Measurements from ENCODE around the gene ZKSCAN4.

Gene ZKSCAN4

DNA sequence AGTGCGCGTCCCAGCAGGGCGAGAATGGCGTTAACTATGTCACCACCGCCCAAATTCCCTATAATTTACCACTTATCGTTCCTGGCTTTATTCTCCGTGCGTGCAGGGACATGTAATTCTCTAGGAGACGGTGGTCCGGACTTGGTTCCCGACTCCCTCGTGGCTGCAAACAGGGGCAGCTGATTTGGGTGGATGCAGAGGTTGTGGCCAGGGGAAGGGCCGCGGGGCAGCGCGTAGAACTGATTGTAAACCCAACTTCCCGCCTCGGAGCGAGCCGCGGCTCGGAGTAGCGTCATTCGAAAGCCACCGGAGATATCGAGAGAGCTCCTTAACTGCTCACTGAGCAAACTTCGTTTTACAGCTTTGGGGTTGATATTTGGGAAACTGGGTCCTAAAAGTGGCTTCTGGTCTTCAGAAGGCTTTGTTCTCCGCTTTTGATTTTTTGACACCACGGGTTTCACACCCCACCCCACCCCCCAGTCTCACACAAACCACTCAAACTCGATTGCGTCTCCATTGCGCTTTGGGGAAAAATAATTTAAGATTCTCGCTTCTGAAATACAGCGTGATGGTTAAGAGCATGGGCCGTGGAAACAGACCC is 44.5 kb downstream of the ZKSCAN4 start:
- DNase-seq, result no peak

DNA sequence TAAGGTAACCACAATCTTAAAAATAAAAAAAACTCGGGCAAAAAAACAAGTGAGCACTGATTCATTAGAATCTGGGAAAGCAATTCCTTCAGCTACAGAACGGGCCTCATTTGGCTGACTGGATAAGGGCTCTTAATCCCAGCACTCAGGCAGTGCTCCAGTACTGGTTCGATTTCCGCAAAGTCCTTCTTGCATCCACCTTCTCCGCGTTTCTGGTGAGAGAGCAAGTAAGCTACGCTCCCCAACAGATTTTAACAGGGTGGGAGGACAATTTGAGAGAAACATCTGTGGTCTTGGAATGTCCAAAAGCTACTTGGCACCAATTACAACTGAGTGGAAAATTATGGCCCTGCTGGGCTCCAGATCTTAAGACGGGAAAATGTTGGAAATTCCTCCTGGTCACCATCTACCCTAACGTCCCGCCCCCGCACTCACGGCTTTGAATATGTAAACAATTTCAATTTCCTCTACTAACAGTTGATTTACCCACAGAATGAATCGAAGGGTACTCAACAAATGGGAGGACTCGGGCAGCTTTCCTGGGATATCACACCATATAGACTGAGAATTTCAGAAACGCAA is 45.0 kb downstream of the ZKSCAN4 start:
- no peak for DNase-seq

DNA sequence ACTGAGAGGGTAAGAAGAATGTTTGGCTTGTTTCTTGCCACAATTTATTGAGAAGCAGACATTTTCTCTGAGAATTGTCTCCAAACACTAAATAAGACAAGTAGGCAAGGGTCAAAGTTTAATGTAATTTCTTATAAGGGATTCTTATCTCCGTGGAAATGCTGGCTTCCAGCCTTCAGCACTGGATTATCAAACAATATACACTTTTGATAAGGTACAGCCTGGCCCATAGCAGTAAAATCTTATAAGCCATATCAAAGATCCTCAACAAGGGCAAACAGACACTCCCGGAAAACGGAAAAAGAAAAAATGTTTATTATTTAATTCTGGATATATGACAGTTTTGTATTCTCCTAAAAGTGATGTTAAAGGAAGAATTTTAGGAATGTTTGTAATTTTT is 45.5 kb downstream of the ZKSCAN4 start:
- DNase-seq, result no peak

DNA sequence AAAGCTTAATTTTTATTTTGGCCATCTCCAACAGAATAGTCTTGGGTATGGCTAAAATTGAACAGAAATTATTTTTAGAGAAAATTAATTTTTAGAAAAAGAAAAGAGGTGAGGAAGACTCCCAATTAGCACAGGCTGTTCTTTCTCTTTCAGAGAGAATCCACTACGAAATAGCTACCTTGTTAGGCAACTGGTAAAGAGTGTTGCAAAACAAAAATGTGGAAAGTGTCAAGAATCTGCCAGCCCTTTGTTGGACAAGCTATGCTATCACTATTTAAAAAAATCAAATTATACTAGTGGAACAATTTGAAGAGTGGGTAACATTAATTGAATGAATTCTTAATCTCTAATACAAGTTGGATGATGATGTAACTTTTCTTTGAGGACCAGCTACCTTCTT is 46.2 kb downstream of the ZKSCAN4 start:
- DNase-seq, result no peak

DNA sequence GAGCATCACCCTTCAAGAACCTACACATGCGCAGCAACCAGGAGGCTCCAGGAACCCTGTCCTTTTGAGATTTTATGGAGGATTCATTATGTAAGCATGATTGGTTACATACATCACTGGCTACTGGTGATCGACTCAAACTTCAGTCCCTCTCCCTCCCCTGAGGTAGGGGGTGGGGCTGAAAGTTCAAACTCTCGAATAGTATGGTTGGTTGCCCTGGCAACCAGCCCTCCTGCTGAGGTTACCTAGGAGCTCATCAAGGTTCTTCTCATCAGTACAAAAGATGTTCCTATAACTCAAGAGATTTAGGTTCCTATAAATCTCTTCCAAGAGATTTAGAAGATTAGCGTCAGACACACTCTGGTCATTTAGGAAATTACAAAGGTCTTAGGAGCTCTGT is 48.9 kb downstream of the ZKSCAN4 start:
- DNase-seq, result no peak

DNA sequence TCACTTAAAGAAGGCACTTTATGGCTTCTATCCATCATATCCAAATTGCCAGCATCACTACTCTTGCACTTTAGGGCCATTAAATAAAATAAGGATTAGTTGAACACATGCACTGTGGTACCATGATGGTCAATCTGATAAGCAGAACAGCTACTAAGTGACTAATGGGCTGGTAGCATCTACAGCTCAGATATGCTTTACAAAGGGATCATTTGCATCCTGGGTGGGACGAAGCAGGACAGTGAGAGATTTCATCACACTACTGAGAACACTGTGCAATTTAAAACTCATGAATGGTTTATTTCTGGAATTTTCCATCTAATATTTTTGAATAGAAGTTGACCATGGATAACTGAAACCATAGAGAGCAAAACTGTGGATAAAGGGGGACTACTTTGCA is 52.0 kb downstream of the ZKSCAN4 start:
- DNase-seq, result no peak

Measured in activated CD8-positive, alpha-beta memory T cell treated with anti-CD3 and anti-CD28 coated beads, Interleukin-2, amount 50 U/mL, for 48 hours (primary cell).